Right cardiac atrium (tissue), 5 donors: ENCODE data around the gene GGA1. TPM values are rescaled to one million over a fixed set of nuclear protein-coding genes. Genes with fewer than 3 reads are reported as not detected.

ENCODE experiments used
- ATAC-seq, 2 donors: fragments of 200-7000 bp; cut with Tn5 transposase; one replicate each; pipeline versions ENCODE4 v1.8.0 to v1.9.1; 2020; ENCODE audit warnings: moderate library complexity in 2 of 2, mild to moderate bottlenecking in 1 of 2
- DNase-seq, 3 donors: peaks; one replicate each; pipeline ENCODE4 v3.0.0-alpha.2; 2020
- H3K27ac ChIP-seq: one replicate; pipeline ENCODE4 v1.5.1; 2013; ENCODE audit warnings: mild to moderate bottlenecking, low read length, control low read depth, moderate library complexity
- H3K27me3 ChIP-seq: one replicate; pipeline ENCODE4 v1.6.1; 2013; ENCODE audit not compliant: control insufficient read depth, insufficient read depth
- H3K4me1 ChIP-seq: one replicate; pipeline ENCODE4 v1.6.1; 2013; ENCODE audit warnings: low read length; ENCODE audit not compliant: control insufficient read depth, insufficient read depth
- H3K4me3 ChIP-seq: one replicate; pipeline ENCODE4 v1.5.1; 2013; ENCODE audit warnings: low read length, control low read depth
- H3K9me3 ChIP-seq: one replicate; pipeline ENCODE4 v1.6.1; 2013; ENCODE audit warnings: low read length; ENCODE audit not compliant: control insufficient read depth
- WGBS: extraction: QIAGEN DNeasy Blood & Tissue Kit; methylation state at CpG from one replicate; pipeline ENCODE4 v1.1.7; 2013; 5-methylcytosine and 5-hydroxymethylcytosine counted together
- intact Hi-C, 4 donors: fragments of 100-400 bp; cut with DNase I; formaldehyde crosslinking; loops; one replicate each; pipeline versions ENCODE4 v1.11.0 to v1.14.0; 2022 to 2023
- polyA plus RNA-seq: library from polyadenylated mRNA; stranded (reverse); fragments of 200-250 nt; gene quantifications from one replicate; pipeline ENCODE4 v1.2.3, GENCODE V29; 2013
- total RNA-seq, 4 donors: library from RNA; stranded (reverse); fragmentation: NEBNext Ultra II Directional; extraction: Animal tissue kit (Norgen Biotek cat#: 25700); gene quantifications; one replicate each; pipeline ENCODE4 v1.2.1, GENCODE V29; 2021
- donor health status: healthy with polysubstance abuse.
- donor health status: DM: no; HTN: yes; CAD: no.
- donor health status: DM: no; HTN: no; CAD: no.
- donor health status: DM: no; HTN: yes; CAD: no; lungs with severe emphysema.
- donor health status: DM: yes; HTN: yes; CAD: no.

Gene GGA1
- total and polyA plus RNA-seq, 5 donors = 23.3 to 29.0 (median 26.3) TPM

DNA sequence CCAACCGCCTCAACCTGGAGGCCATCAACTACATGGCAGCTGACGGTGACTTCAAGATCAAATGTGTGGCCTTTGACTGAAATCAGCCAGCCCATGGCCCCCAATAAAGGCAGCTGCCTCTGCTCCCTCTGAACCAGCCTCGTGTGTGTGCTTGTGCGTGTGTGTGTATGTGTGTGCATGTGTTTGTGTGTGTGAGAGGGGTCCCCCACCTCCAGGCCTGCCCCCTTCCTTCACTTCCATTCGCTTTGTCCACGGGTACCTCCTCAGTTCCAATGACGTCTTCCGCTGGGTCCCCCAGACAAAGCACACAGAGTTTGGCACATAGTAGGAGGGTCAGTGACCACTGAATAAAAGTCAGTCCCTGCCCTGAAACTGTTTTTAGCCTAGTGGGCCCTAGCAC, 71.0 kb downstream of the GGA1 start:
- DNase-seq (no peak), ATAC-seq (no peak)
- intact Hi-C loops = loop anchor here in 3 of 4 donors (5.0 to 10.0 kb wide), 3 partner anchors 32 to 55 kb away; no protein-coding TSS in a partner anchor
- WGBS = 73% methylated on average over 8 of the region's 8 CpGs
- H3K9me3 ChIP-seq = no peaks in the 10 kb centered on the region
- no peaks in the 10 kb centered on the region for H3K27me3 ChIP-seq
- no peak overlapping the region for H3K27ac ChIP-seq
- no peak overlapping the region for H3K4me3 ChIP-seq
- peaks cover 2% of the 10 kb centered on the region for H3K4me1 ChIP-seq

DNA sequence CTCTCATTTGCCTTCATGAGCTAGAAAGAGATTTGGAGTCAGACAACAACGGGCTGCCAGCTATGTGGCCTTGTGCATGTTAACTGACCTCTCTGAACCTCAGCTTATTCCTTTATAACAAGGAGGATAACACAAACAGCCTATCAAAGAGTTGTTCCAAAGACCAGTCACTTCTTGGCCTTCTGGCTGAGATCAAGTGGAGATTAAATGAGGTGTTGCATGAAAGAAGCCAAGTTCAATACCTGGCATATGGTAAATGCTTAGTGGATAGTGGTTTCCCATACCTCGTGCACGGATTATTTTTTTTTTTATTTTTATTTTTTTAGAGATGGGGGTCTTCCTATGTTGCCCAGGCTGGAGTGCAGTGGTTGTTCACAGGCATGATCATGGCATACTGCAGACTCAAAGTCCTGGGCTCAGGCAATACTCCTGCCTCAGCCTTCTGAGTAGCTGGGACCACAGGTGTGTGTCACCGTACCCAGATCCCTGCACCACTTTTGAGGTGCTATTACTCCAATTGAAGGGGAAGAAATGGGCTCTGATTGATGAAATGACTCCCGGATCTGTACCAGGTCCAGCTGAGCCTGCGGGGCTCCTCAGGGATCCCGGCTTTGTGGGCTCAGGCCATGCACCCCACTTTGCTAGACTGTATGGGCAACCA, 71.7 kb downstream of the GGA1 start:
- no peak overlapping the region for H3K27ac ChIP-seq

DNA sequence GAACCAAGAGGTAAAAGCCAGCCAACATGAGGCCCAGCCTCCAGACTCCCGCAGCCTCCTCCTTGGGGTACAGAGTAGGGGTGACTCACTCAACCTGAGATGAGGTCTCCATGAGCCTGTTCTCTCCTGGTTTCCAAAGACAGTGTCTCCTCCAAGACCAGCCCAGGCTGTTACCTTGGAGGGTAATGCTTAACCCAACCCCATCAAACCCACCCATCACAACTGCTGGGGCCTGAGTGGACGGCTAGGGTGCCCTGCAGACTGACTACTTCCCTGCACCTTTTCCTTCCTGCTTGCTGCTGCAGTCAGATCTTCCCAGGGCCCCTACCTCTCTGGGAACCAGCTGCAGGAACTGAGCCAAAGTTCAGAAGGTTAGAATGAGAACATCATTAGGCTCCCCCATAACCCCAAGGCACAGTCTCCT, 72.4 kb downstream of the GGA1 start:
- 81% methylated on average over 2 of the region's 2 CpGs for WGBS
- ATAC-seq (no peak), DNase-seq (no peak)
- Histone ChIP-seq H3K4me3 (no peak overlapping the region), H3K4me1 (peaks cover 2% of the 10 kb centered on the region), H3K27me3 (no peaks in the 10 kb centered on the region), H3K9me3 (no peaks in the 10 kb centered on the region), H3K27ac (no peak overlapping the region)
- intact Hi-C loops = loop anchor here in 3 of 4 donors (5.0 to 10.0 kb wide), 3 partner anchors 34 to 56 kb away; no protein-coding TSS in a partner anchor

More for the DNA sequence above, 71.7 kb downstream of the GGA1 start:
- DNase-seq (no peak), ATAC-seq (no peak)
- intact Hi-C loops = loop anchor here in 3 of 4 donors (5.0 to 10.0 kb wide), 3 partner anchors 33 to 56 kb away; no protein-coding TSS in a partner anchor
- WGBS = 68% methylated on average over 7 of the region's 7 CpGs
- peaks cover 2% of the 10 kb centered on the region for H3K4me1 ChIP-seq
- no peaks in the 10 kb centered on the region for H3K9me3 ChIP-seq
- no peaks in the 10 kb centered on the region for H3K27me3 ChIP-seq
- H3K4me3 ChIP-seq = no peak overlapping the region

DNA sequence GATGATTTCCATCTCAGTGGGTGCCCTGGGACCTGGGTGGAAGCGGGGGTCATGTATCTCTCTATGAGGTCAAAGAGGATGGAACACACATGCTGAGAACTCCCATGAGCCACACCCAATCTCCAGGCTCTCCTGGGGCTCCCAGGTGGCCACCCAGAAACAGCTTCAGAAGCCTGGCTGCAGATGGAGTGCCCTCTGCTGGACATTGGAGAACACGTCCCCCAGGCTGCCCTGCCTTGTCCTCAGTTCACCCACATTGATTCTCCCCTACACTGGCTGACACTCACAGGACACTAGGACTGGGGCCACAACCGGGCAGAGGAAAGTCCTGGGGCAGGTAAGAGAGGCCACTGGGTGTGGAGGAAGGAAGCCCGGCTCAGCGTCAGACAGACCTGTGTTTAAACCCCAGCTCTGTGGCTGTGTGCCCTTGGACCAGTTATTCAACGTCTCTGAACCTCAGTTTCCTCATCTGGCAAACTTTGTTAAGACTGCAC, 73.0 kb downstream of the GGA1 start:
- Histone ChIP-seq H3K9me3 (no peaks in the 10 kb centered on the region), H3K27ac (no peak overlapping the region), H3K4me3 (no peak overlapping the region), H3K4me1 (peaks cover 2% of the 10 kb centered on the region), H3K27me3 (no peaks in the 10 kb centered on the region)
- ATAC-seq (peak; percentile 39 to 54), DNase-seq (peak; percentile 73 to 87 (median 84))
- WGBS = 26% methylated on average over 6 of the region's 6 CpGs
- intact Hi-C loops = loop anchor here in 3 of 4 donors (5.0 to 10.0 kb wide), 3 partner anchors 34 to 57 kb away; no protein-coding TSS in a partner anchor

Other genes starting within 250 kb of the GGA1 start
- gene ELFN2, start 181.4 kb upstream of the GGA1 start, total RNA-seq = under 1 TPM in 2 of 4 donors, not detected in 2; 0.03 to 0.06 TPM
- gene ELFN2, start 181.4 kb upstream of the GGA1 start, polyA plus RNA-seq = 0.05 TPM
- 10 to 100 TPM in 3 of 4 donors, 1 to 10 TPM in 1; 9.0 to 14.1 (median 10.6) TPM for gene MFNG, start 122.5 kb upstream of the GGA1 start, total RNA-seq
- gene MFNG, start 122.5 kb upstream of the GGA1 start, polyA plus RNA-seq = 9.6 TPM
- gene CARD10, start 89.4 kb upstream of the GGA1 start, total RNA-seq = 10 to 100 TPM in 2 of 4 donors, 1 to 10 TPM in 2; 6.6 to 11.4 (median 9.6) TPM
- gene CARD10, start 89.4 kb upstream of the GGA1 start, polyA plus RNA-seq = 8.3 TPM
- 10 to 100 TPM; 19.7 to 31.3 (median 21.7) TPM for gene CDC42EP1, start 48.4 kb upstream of the GGA1 start, total RNA-seq
- gene CDC42EP1, start 48.4 kb upstream of the GGA1 start, polyA plus RNA-seq = 20.7 TPM
- under 1 TPM in 1 of 4 donors, not detected in 3; 0.44 TPM for gene LGALS2, start 28.7 kb upstream of the GGA1 start, total RNA-seq
- gene LGALS2, start 28.7 kb upstream of the GGA1 start, polyA plus RNA-seq = not detected
- 1 to 10 TPM; 1.9 to 4.8 (median 3.1) TPM for gene SH3BP1, start 30.8 kb downstream of the GGA1 start, total RNA-seq
- gene SH3BP1, start 30.8 kb downstream of the GGA1 start, polyA plus RNA-seq = 1.4 TPM
- gene PDXP, start 49.9 kb downstream of the GGA1 start, total RNA-seq = 10 to 100 TPM; 18.6 to 21.7 (median 20.4) TPM
- 21.0 TPM for gene PDXP, start 49.9 kb downstream of the GGA1 start, polyA plus RNA-seq
- gene LGALS1, start 66.8 kb downstream of the GGA1 start, total RNA-seq = 100 to 1,000 TPM; 438 to 693 (median 551) TPM
- 1,338 TPM for gene LGALS1, start 66.8 kb downstream of the GGA1 start, polyA plus RNA-seq
- 10 to 100 TPM; 13.5 to 16.4 (median 14.4) TPM for gene NOL12, start 77.5 kb downstream of the GGA1 start, total RNA-seq
- 16.3 TPM for gene NOL12, start 77.5 kb downstream of the GGA1 start, polyA plus RNA-seq
- gene TRIOBP, start 88.2 kb downstream of the GGA1 start, total RNA-seq = 100 to 1,000 TPM in 1 of 4 donors, 10 to 100 TPM in 3; 84.8 to 105 (median 92.5) TPM
- gene TRIOBP, start 88.2 kb downstream of the GGA1 start, polyA plus RNA-seq = 82.1 TPM
- gene GCAT, start 199.1 kb downstream of the GGA1 start, total RNA-seq = 10 to 100 TPM; 10.3 to 20.2 (median 15.3) TPM
- 19.5 TPM for gene GCAT, start 199.1 kb downstream of the GGA1 start, polyA plus RNA-seq
- not detected for gene GALR3, start 214.5 kb downstream of the GGA1 start, total RNA-seq
- gene GALR3, start 214.5 kb downstream of the GGA1 start, polyA plus RNA-seq = not detected
- gene ANKRD54, start 235.5 kb downstream of the GGA1 start, total RNA-seq = 10 to 100 TPM; 10.9 to 16.5 (median 14.5) TPM
- gene ANKRD54, start 235.5 kb downstream of the GGA1 start, polyA plus RNA-seq = 12.1 TPM
- gene EIF3L, start 240.6 kb downstream of the GGA1 start, total RNA-seq = 100 to 1,000 TPM; 291 to 354 (median 334) TPM
- 144 TPM for gene EIF3L, start 240.6 kb downstream of the GGA1 start, polyA plus RNA-seq